Measurements from ENCODE around the gene CLEC16A. TPM values are rescaled to one million over a fixed set of nuclear protein-coding genes. Genes with fewer than 3 reads are reported as not detected.
"Not testable (repeated sequence)": the region's sequence is repeated elsewhere in the genome, so short reads cannot be mapped to it uniquely, and the experiment has no call there.

Gene CLEC16A
- total RNA-seq, 2 experiments from 2014 or later, result 31.1 to 34.1 TPM

DNA sequence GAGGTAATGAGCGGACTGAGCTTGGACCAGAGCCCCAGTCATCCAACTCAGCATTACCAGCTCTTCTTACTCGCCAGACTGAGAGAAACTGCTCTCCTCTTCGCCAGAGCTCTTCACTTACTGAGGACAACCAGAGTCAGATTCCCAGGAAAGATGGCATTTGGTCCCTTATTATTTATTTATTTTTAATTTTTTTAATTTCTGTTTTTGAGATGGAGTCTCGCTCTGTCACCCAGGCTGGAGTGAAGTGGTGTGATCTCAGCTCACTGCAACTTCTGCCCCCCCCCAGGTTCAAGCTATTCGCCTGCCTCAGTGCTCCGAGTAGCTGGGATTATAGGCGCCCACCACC is 25.4 kb upstream of the CLEC16A start:
- no peak for DNase-seq
- Mint-ChIP-seq H3K4me1 (peaks cover 7% of the 10 kb centered on the region), H3K36me3 (no peaks in the 10 kb centered on the region), H3K27me3 (no peaks in the 10 kb centered on the region), H3K9me3 (no peaks in the 10 kb centered on the region), H3K27ac (no peak overlapping the region), H3K4me3 (no peak overlapping the region)
- ATAC-seq (ENCODE audit: low read depth), result no peak
- POLR2A ChIA-PET, result interaction anchor here (2.0 kb wide), 1 partner anchor 175 kb away, joined by 5 read pairs; the partner anchor contains the start of gene NUBP1

DNA sequence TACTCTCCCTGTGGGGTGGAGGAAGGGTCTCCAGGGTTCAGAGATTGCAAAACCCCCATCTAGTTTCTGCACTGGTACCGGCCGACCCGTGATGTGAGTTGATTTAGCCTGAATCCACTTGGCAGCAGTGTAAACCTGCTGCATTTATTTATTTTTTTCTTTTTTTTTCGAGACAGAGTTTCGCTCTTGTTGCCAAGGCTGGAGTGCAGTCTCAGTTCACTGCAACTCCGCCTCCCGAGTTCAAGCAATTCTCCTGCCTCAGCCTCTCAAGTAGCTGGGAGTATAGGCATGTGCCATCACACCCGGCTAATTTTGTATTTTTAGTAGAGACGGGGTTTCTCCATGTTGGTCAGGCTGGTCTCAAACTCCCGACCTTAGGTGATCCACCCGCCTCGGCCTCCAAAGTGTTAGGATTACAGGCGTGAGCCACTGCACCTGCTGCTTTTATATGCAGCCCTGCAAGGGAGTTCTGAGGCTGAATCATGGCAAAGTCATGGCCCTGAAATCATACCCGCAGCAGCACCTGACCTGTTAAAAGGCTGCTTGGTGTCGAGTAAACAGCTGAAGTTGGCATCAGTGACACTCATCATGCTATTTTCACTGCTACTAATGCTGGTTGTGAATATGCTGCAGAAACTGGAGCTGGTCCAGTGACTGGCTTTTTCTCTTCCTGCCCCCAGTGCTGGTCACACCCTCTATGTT is 23.5 kb upstream of the CLEC16A start:
- Mint-ChIP-seq H3K27me3 (no peaks in the 10 kb centered on the region), H3K4me3 (no peak overlapping the region), H3K36me3 (peaks cover 6% of the 10 kb centered on the region), H3K27ac (no peak overlapping the region), H3K4me1 (peaks cover 5% of the 10 kb centered on the region), H3K9me3 (no peaks in the 10 kb centered on the region)
- no peak for ATAC-seq (ENCODE audit: low read depth)
- DNase-seq, result no peak
- POLR2A ChIA-PET, result no interaction called here

DNA sequence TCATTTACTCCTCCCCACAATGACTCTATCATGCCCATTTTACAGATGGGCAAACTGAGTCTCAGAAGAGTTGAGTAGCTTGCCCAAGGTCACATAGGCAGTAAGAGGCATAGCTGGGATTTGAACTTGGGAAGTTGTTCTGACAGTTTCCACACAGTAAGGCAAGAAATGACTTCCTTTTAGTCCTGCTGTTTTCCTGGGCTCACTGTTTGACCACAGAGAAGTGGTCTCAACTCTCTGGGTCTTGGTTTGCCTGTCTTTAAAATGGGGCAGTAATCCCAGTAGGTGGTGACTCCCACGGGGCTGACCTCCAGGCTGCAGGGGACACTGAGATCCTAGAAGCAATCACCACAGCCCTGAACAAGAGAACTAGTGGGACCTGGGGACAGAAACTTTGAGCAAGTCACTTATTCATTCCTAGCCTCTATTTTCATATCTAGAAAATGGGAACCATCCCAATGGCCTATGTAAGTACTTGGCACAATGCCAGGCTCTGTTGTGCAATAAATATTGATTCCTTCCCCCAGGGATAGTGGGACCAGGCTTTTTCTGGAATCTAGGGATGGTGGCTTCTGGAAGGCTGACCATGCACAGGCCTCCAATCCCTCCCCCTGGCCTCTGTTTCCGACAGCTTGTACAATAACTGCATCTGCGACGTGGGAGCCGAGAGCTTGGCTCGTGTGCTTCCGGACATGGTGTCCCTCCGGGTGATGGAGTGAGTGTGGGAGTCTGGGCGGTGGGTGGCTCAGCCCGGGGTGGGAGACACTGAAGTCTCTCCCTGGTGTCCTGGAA is 22.6 kb upstream of the CLEC16A start:
- peaks cover 4% of the 10 kb centered on the region for H3K4me1 Mint-ChIP-seq
- ATAC-seq (ENCODE audit: low read depth) (no peak), DNase-seq (no peak)
- H3K36me3 Mint-ChIP-seq, result peaks cover 6% of the 10 kb centered on the region
- H3K4me3 Mint-ChIP-seq, result no peak overlapping the region
- H3K9me3 Mint-ChIP-seq, result no peaks in the 10 kb centered on the region
- H3K27ac Mint-ChIP-seq, result no peak overlapping the region
- no peaks in the 10 kb centered on the region for H3K27me3 Mint-ChIP-seq
- POLR2A ChIA-PET, result no interaction called here

DNA sequence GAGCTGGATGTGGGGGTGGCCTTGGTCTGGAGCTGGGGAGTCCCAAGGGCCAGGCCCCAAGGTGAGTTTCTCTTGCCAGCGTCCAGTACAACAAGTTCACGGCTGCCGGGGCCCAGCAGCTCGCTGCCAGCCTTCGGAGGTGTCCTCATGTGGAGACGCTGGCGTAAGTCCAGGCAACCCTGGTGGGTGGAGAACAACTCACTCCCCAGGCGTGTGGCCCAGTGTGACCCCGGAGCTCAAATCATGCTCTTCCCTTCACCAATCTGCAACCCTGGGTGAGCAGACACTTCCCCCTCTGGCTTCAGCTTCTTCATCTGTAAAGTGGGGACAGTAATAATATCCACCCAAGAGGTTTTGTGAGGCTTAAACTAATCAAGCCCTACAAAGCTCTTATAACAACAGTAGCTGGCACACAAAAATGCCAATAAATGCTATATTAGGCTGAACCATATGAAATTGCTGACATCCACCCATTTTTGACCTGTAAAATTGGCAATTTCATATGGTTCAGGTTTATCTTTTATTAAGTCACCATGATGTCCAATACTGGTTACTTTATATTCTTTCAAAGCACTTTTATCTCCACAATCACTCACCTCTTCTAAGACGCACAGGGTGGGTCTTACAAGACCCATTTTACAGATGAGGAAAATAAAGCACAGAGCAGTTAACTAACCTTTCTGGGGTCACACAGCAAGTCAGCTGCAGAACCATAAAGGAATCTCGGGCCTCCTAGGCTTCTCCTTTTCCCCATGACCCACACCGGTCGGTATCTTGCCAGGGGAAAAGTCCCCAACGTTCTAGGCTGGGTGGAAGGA is 21.8 kb upstream of the CLEC16A start:
- POLR2A ChIA-PET, result no interaction called here
- Mint-ChIP-seq H3K9me3 (no peaks in the 10 kb centered on the region), H3K4me3 (no peak overlapping the region), H3K36me3 (peaks cover 6% of the 10 kb centered on the region), H3K27me3 (no peaks in the 10 kb centered on the region), H3K27ac (no peak overlapping the region), H3K4me1 (peaks cover 4% of the 10 kb centered on the region)
- no peak for ATAC-seq (ENCODE audit: low read depth)
- no peak for DNase-seq

DNA sequence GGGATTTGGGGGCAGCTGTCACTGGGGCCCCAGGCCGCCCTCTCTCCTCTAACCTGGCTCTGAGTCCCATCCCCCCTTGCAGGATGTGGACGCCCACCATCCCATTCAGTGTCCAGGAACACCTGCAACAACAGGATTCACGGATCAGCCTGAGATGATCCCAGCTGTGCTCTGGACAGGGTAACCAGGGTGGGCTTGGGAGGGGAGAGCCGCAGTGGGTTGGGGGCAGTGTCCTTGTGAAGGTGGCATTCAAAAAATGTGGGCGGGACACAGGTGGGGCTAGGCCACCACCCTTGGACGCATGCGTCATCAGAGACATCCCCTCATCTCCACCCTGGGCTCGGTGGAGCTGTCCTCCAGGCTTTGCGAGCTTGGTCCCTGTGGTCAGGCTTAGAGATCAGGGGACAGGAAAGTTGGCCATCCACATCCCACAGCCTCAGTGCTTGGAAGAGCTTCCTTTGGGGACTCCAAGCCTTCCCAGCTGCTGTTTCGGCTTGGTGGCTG is 21.2 kb upstream of the CLEC16A start:
- no peak for ATAC-seq (ENCODE audit: low read depth)
- POLR2A ChIA-PET, result no interaction called here
- Mint-ChIP-seq H3K27me3 (no peaks in the 10 kb centered on the region), H3K36me3 (peaks cover 10% of the 10 kb centered on the region), H3K27ac (no peak overlapping the region), H3K9me3 (no peaks in the 10 kb centered on the region), H3K4me1 (peaks cover 4% of the 10 kb centered on the region), H3K4me3 (no peak overlapping the region)
- no peak for DNase-seq

DNA sequence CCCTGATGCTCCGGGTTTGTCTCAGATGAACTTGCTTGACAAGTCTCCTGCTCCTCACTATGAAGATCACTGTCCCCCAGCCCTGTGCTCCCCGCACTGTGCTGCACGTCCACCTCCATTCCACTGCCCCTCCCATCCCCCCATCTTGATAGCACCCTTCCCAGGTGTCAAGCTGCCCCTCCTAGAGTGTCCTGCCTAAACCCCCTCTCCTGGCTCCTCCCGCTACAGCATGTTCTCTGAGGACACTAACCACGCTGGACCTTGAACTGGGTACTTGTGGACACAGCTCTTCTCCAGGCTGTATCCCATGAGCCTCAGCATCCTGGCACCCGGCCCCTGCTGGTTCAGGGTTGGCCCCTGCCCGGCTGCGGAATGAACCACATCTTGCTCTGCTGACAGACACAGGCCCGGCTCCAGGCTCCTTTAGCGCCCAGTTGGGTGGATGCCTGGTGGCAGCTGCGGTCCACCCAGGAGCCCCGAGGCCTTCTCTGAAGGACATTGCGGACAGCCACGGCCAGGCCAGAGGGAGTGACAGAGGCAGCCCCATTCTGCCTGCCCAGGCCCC is 20.6 kb upstream of the CLEC16A start:
- no peaks in the 10 kb centered on the region for H3K27me3 Mint-ChIP-seq
- DNase-seq (no peak), ATAC-seq (ENCODE audit: low read depth) (no peak)
- no peak overlapping the region for H3K4me3 Mint-ChIP-seq
- peaks cover 2% of the 10 kb centered on the region for H3K4me1 Mint-ChIP-seq
- H3K36me3 Mint-ChIP-seq, result peaks cover 10% of the 10 kb centered on the region
- H3K9me3 Mint-ChIP-seq, result no peaks in the 10 kb centered on the region
- POLR2A ChIA-PET, result no interaction called here
- H3K27ac Mint-ChIP-seq, result no peak overlapping the region

DNA sequence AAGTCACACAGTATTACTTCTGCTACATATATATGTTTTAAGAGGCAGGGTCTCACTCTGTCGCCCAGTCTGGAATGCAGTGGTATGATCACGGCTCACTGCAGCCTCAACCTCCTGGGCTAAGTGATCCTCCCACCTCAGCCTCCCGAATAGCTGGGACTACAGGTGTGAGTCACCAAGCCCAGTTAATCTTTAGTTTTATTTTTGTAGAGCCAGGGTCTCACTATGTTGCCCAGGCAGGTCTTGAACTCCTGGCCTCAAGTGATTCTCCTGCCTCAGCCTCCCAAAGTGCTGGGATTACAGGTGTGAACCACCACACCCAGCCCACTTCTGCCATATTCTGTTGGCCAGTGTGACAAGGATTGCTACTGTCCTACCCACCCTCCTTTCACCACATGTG is 19.1 kb upstream of the CLEC16A start:
- ATAC-seq (ENCODE audit: low read depth); H3K4me1 Mint-ChIP-seq; H3K4me3 Mint-ChIP-seq; POLR2A ChIA-PET; H3K27ac Mint-ChIP-seq; DNase-seq; H3K9me3 Mint-ChIP-seq; H3K27me3 Mint-ChIP-seq: not testable (repeated sequence)
- H3K36me3 Mint-ChIP-seq, result peaks cover 10% of the 10 kb centered on the region

DNA sequence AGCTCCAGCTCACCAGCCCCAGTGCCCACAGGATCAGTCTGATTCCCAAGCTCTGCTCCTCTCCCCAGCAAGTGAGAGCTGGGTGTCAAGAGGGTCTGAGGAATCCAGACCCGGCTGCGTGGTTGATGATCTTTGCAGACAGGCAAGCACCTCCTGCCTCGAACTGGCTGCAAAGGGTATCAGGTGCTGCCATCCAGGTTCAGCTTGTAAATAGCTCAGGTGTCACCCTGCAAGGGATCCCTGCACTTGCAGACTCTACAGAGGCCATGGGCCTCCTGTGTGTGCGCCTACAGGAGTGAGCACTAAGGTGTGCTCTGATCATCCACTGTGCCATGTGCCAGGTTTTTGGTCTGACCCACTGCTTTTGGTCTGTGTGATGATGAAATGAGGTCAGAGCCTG is 18.3 kb upstream of the CLEC16A start:
- peaks cover 11% of the 10 kb centered on the region for H3K36me3 Mint-ChIP-seq
- peaks cover 5% of the 10 kb centered on the region for H3K4me1 Mint-ChIP-seq
- H3K27me3 Mint-ChIP-seq, result no peaks in the 10 kb centered on the region
- H3K4me3 Mint-ChIP-seq, result no peak overlapping the region
- DNase-seq, result no peak
- POLR2A ChIA-PET, result no interaction called here
- H3K9me3 Mint-ChIP-seq, result no peaks in the 10 kb centered on the region
- no peak for ATAC-seq (ENCODE audit: low read depth)
- no peak overlapping the region for H3K27ac Mint-ChIP-seq

DNA sequence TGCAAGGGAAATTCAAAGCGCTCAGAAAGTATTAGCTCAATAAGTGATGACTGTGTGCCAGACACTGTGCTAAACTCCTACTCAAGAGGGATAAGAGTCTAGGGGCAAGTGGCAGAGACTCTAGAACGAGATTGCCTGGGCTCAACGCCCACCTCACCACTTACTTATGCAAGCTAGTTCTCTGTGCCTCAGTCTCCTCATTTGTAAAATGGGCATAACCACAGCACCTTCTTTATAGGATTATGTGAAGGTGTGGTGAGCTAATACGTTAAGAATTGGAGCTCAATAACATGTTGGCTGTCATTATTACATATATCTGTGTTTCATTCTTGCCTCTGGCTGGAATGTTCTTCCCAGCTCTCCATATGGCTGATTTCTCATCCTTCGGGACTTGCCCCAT is 17.5 kb upstream of the CLEC16A start:
- peaks cover 8% of the 10 kb centered on the region for H3K4me1 Mint-ChIP-seq
- no peak overlapping the region for H3K27ac Mint-ChIP-seq
- H3K9me3 Mint-ChIP-seq, result no peaks in the 10 kb centered on the region
- peaks cover 15% of the 10 kb centered on the region for H3K36me3 Mint-ChIP-seq
- no peak overlapping the region for H3K4me3 Mint-ChIP-seq
- ATAC-seq (ENCODE audit: low read depth) (no peak), DNase-seq (no peak)
- POLR2A ChIA-PET, result interaction anchor here (0.7 kb wide), 1 partner anchor 48 kb away, joined by 3 read pairs; no protein-coding TSS in a partner anchor
- no peaks in the 10 kb centered on the region for H3K27me3 Mint-ChIP-seq

DNA sequence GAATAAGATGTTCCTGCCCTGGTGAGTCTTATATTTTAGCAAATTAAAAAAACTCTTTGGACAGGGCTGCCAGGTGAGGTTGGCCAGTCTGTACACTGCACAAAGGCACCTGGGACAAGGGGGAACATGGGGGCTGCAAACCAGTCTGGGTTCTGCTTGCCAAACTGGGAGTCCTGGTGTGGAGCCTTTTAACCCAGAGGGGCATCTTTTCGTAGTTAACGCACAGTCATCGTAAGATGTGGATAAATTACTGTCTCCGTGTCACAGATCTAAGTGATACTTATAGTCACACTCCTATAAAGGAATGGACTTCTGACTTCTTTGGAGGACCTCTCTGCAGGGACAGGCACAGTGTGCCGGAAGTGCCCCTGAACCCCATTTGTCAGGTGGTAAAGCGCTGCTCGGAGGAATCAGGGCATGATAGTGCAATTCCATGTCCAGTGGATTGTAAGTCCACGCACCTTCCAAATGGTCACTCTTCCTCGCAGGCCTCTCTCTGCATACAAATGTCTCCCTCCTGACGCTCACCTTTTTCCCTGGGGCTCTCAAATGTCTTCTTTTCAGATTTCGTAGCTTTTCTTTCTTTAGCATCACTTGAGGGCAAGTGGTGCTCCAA is 16.8 kb upstream of the CLEC16A start:
- peaks cover 18% of the 10 kb centered on the region for H3K36me3 Mint-ChIP-seq
- no peaks in the 10 kb centered on the region for H3K27me3 Mint-ChIP-seq
- no peak overlapping the region for H3K27ac Mint-ChIP-seq
- peaks cover 8% of the 10 kb centered on the region for H3K4me1 Mint-ChIP-seq
- ATAC-seq (ENCODE audit: low read depth) (no peak), DNase-seq (no peak)
- POLR2A ChIA-PET, result no interaction called here
- H3K9me3 Mint-ChIP-seq, result no peaks in the 10 kb centered on the region
- no peak overlapping the region for H3K4me3 Mint-ChIP-seq

DNA sequence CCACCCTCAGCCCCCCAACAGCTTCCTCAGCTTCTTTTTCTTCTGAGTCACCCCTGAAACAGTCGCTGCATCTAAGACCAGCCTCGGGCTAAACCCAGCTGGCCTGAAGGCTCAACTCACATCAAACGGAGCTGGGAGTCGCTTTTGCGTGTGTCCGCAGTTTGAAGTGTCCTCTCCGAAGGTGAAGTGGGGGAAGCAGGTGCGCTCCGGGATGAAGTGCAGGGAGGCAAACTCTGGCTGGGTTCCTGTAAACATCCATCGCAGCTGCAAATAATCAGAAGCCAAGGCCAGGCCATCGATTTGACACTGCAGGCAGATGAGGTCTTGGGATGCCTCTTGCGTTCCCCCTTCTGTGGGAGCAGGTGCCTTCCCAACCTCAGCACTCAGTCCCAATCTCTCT is 15.3 kb upstream of the CLEC16A start:
- ATAC-seq (ENCODE audit: low read depth), result not testable (repeated sequence)

DNA sequence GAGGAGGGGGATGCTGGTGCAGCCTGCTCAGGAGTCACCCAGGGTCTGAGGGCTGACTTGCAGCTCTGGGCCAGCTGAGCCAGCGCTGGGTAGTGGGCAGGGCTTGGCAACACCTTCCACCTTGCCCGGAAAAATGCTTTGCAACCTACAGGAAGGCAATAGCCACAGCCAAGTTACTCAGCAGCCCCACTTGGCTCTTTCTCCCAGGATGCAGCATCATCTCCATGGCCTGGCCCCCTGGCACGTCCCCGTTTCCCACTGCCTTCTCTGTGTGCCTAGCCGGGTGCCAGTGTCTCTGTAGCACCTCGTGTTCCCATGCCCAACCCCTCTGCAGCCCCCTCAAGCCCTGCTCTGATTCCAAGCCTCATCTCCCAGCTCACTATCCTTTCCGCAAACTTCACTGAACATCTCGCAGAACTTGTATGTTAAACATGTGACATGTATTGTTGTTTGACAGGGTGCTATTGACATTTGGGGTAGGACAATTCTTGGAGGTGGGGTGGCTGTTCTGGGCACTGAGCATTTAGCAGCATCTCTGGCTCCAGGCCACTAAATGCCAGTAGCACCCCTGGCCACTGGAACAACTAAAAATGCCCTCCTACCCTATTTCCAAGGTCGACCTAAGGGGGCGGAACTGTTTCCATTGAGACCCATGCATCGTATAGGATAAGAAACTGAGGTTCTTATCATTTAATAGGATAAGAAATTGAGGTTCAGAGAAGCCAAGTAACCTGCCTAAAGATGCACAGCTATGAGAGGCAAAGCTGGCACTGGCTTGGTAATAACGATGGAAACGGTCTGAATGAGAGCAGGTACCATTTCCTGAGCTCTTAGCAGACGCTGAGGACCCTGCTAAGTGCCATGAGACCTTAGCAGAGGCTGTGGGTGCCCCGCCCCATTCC is 14.3 kb upstream of the CLEC16A start:
- no peaks in the 10 kb centered on the region for H3K9me3 Mint-ChIP-seq

More for the DNA sequence above, 15.3 kb upstream of the CLEC16A start:
- H3K27ac Mint-ChIP-seq, POLR2A ChIA-PET, H3K4me3 Mint-ChIP-seq, H3K9me3 Mint-ChIP-seq, H3K27me3 Mint-ChIP-seq, DNase-seq: not testable (repeated sequence)
- peaks cover 18% of the 10 kb centered on the region for H3K36me3 Mint-ChIP-seq
- peaks cover 18% of the 10 kb centered on the region for H3K4me1 Mint-ChIP-seq

More for the DNA sequence above, 14.3 kb upstream of the CLEC16A start:
- H3K4me1 Mint-ChIP-seq, result peaks cover 24% of the 10 kb centered on the region
- no peak overlapping the region for H3K4me3 Mint-ChIP-seq
- peak overlapping the region; percentile 62 for H3K27ac Mint-ChIP-seq
- no peak for ATAC-seq (ENCODE audit: low read depth)
- peaks cover 15% of the 10 kb centered on the region for H3K36me3 Mint-ChIP-seq
- POLR2A ChIA-PET, result no interaction called here
- no peaks in the 10 kb centered on the region for H3K27me3 Mint-ChIP-seq
- no peak for DNase-seq
